HEK293 (cell line): Measurements from ENCODE around the gene HPCA.
A peak's percentile ranks its signal among the peaks of the same experiment; 100 is the strongest.

ENCODE experiments used
- CTCF ChIA-PET: fragments of 350-600 bp; formaldehyde crosslinking; extraction: SDS; loops from one replicate; lab custom pipeline; 2021; ENCODE audit warnings: antibody characterized with exemption; lab: Yijun Ruan, JAX
- POLR2A ChIA-PET: fragments of 300-600 bp; formaldehyde crosslinking; extraction: SDS; loops from one replicate; lab custom pipeline; 2020; ENCODE audit warnings: antibody characterized with exemption, inconsistent platforms; lab: Yijun Ruan, JAX
- H3K27ac ChIP-seq: fragments of 200-500 bp; sonication (Bioruptor generic); 2 replicates; pipeline ENCODE4 v1.5.1; 2014; ENCODE audit warnings: low read depth, low read length, control low read depth, inconsistent platforms; ENCODE audit errors: extremely low read depth
- H3K36me3 ChIP-seq, 2 experiments: fragments of 200-500 bp in 1 of 2; sonication (Bioruptor generic) in 1 of 2; 1 replicate in 1 of 2; 2 replicates in 1 of 2; pipeline ENCODE4 v1.5.1; 2014 to 2017; ENCODE audit warnings: inconsistent platforms in 2 of 2, low read length in 2 of 2; ENCODE audit not compliant: control insufficient read depth in 2 of 2, insufficient read depth in 1 of 2
- H3K4me1 ChIP-seq: fragments of 200-500 bp; sonication (Bioruptor generic); 2 replicates; pipeline ENCODE4 v1.5.1; 2014; ENCODE audit warnings: mild to moderate bottlenecking, low read length, inconsistent platforms; ENCODE audit not compliant: control insufficient read depth, insufficient read depth
- H3K4me3 ChIP-seq: 2 replicates; pipeline ENCODE4 v1.5.1; 2011; ENCODE audit warnings: low read depth, mild to moderate bottlenecking, control low read depth, low read length, moderate library complexity
- H3K9me3 ChIP-seq: fragments of 200-500 bp; sonication (Bioruptor generic); 2 replicates; pipeline ENCODE4 v1.5.1; 2014; ENCODE audit warnings: low read depth, low read length, inconsistent platforms; ENCODE audit not compliant: control insufficient read depth, insufficient read depth
- GLIS1 ChIP-seq: fragments of 450-650 bp; formaldehyde crosslinking; IDR thresholded peaks from 2 replicates; pipeline ENCODE4 v1.5.1; 2016; ENCODE audit warnings: missing biosample characterization, missing genetic modification characterization
- KLF10 ChIP-seq: fragments of 450-650 bp; IDR thresholded peaks from 2 replicates; pipeline ENCODE4 v1.5.1; 2018; ENCODE audit warnings: missing biosample characterization, mild to moderate bottlenecking, missing genetic modification characterization
- PBX3 ChIP-seq: sonication (generic); formaldehyde crosslinking; IDR thresholded peaks from 2 replicates; pipeline ENCODE4 v1.8.1; 2022; ENCODE audit warnings: mild to moderate bottlenecking, moderate library complexity, missing genetic modification reagents
- REST ChIP-seq: fragments of 450-650 bp; formaldehyde crosslinking; IDR thresholded peaks from 2 replicates; pipeline ENCODE4 v1.5.1; 2016; ENCODE audit warnings: missing biosample characterization, missing genetic modification characterization
- ZBTB10 ChIP-seq: fragments of 450-650 bp; formaldehyde crosslinking; IDR thresholded peaks from 2 replicates; pipeline ENCODE4 v1.5.1; 2016; ENCODE audit warnings: missing biosample characterization, missing genetic modification characterization
- ZBTB21 ChIP-seq: fragments of 450-650 bp; formaldehyde crosslinking; IDR thresholded peaks from 2 replicates; pipeline ENCODE4 v1.5.1; 2017; ENCODE audit warnings: missing biosample characterization, missing genetic modification characterization
- ZBTB26 ChIP-seq: fragments of 450-650 bp; formaldehyde crosslinking; optimal IDR thresholded peaks from 2 replicates; pipeline ENCODE3; 2016; ENCODE audit warnings: missing biosample characterization, mild to moderate bottlenecking, missing genetic modification characterization
- ZBTB44 ChIP-seq: fragments of 450-650 bp; IDR thresholded peaks from 2 replicates; pipeline ENCODE4 v1.5.1; 2018; ENCODE audit warnings: missing biosample characterization, mild to moderate bottlenecking, missing genetic modification characterization
- ZNF202 ChIP-seq: fragments of 450-650 bp; formaldehyde crosslinking; IDR thresholded peaks from 2 replicates; pipeline ENCODE4 v1.5.1; 2016; ENCODE audit warnings: missing biosample characterization, missing genetic modification characterization, borderline replicate concordance
- ZNF211 ChIP-seq: fragments of 450-650 bp; formaldehyde crosslinking; IDR thresholded peaks from 2 replicates; pipeline ENCODE4 v1.5.1; 2016; ENCODE audit warnings: low read depth, missing biosample characterization, missing genetic modification characterization
- ZNF302 ChIP-seq: fragments of 450-650 bp; formaldehyde crosslinking; IDR thresholded peaks from 2 replicates; pipeline ENCODE4 v1.5.1; 2016; ENCODE audit warnings: missing biosample characterization, missing genetic modification characterization, low read depth
- ZNF335 ChIP-seq: fragments of 450-650 bp; formaldehyde crosslinking; conservative IDR thresholded peaks from 2 replicates; pipeline ENCODE4 v1.5.1; 2016; ENCODE audit warnings: missing biosample characterization, missing genetic modification characterization
- ZNF513 ChIP-seq: fragments of 450-650 bp; IDR thresholded peaks from 2 replicates; pipeline ENCODE4 v1.5.1; 2018; ENCODE audit warnings: missing biosample characterization, missing genetic modification characterization
- ZNF521 ChIP-seq: fragments of 450-650 bp; formaldehyde crosslinking; IDR thresholded peaks from 2 replicates; pipeline ENCODE4 v1.5.1; 2017; ENCODE audit warnings: missing biosample characterization, mild to moderate bottlenecking, missing genetic modification characterization
- ZNF548 ChIP-seq: fragments of 450-650 bp; formaldehyde crosslinking; IDR thresholded peaks from 2 replicates; pipeline ENCODE4 v1.5.1; 2016; ENCODE audit warnings: missing biosample characterization, missing genetic modification characterization
- ZNF600 ChIP-seq: fragments of 450-650 bp; formaldehyde crosslinking; IDR thresholded peaks from 2 replicates; pipeline ENCODE4 v1.5.1; 2016; ENCODE audit warnings: missing biosample characterization, missing genetic modification characterization
- ZNF610 ChIP-seq: fragments of 450-650 bp; formaldehyde crosslinking; IDR thresholded peaks from 2 replicates; pipeline ENCODE4 v1.5.1; 2016; ENCODE audit warnings: missing biosample characterization, missing genetic modification characterization, borderline replicate concordance
- ZNF692 ChIP-seq: fragments of 450-650 bp; formaldehyde crosslinking; IDR thresholded peaks from 2 replicates; pipeline ENCODE4 v1.5.1; 2016; ENCODE audit warnings: missing biosample characterization, missing genetic modification characterization
- ZNF791 ChIP-seq: fragments of 450-650 bp; formaldehyde crosslinking; IDR thresholded peaks from 2 replicates; pipeline ENCODE4 v1.5.1; 2016; ENCODE audit warnings: missing biosample characterization, missing genetic modification characterization

The HPCA gene

GRCh38 chr1:32919811-32920733 is 33.8 kb downstream of the HPCA start (continued):
- TF ChIP-seq PBX3 (CRISPR knock-in tag) (no peak), KLF10 (no peak), ZNF211 (tag by site-specific recombination) (no peak), ZNF692 (tag by site-specific recombination) (peak; percentile 61), ZNF600 (tag by site-specific recombination) (no peak), ZNF335 (tag by site-specific recombination) (peak; percentile 72)

- POLR2A ChIA-PET: no interaction called here
- H3K27ac ChIP-seq: no peak overlapping the region
- CTCF ChIA-PET: interaction anchor here (0.6 to 2.7 kb wide), 3 partner anchors 12 to 166 kb away, joined by 3 to 9 read pairs (median 5); no protein-coding TSS in a partner anchor
These were observed 34.5 kb downstream of the HPCA start for GRCh38 chr1:32920833-32921232.

More at GRCh38 chr1:32920833-32921232, 34.5 kb downstream of the HPCA start:
- TF ChIP-seq ZNF302 (tag by site-specific recombination): no peak
- TF ChIP-seq ZBTB21 (tag by site-specific recombination): no peak
- no peak for TF ChIP-seq ZNF202 (tag by site-specific recombination)
- no peak for TF ChIP-seq REST (tag by site-specific recombination)
- TF ChIP-seq ZNF610: no peak
- no peak for TF ChIP-seq ZBTB26
- no peak for TF ChIP-seq ZBTB10 (tag by site-specific recombination)
- no peak for TF ChIP-seq ZNF791
- TF ChIP-seq ZNF521: no peak
- no peak for TF ChIP-seq ZBTB44
- no peak for TF ChIP-seq GLIS1 (tag by site-specific recombination)
- no peak for TF ChIP-seq ZNF513 (tag by site-specific recombination)
- no peak for TF ChIP-seq ZNF548
- no peaks in the 10 kb centered on the region for H3K9me3 ChIP-seq
- H3K4me1 ChIP-seq: no peaks in the 10 kb centered on the region
- H3K36me3 ChIP-seq: no peaks in the 10 kb centered on the region
- no peak overlapping the region for H3K4me3 ChIP-seq
